Stimulated activated CD4-positive, alpha-beta T cell treated with anti-CD3 and anti-CD28 coated beads, TNF-alpha, amount 100 ng/mL, for 1 hour (primary cell): ENCODE results near the gene SRXN1.

Experiments
- DNase-seq, 3 donors: peaks; one replicate each; pipeline ENCODE4 v3.0.0-alpha.2; 2020; ENCODE audit warnings: low read depth in 3 of 3, low spot score in 1 of 3

The SRXN1 gene

GRCh38 chr20:637559-637958, 15.4 kb downstream of the SRXN1 start:
- DNase-seq = no peak

- no peak for DNase-seq
Measured at GRCh38 chr20:635893-636338, 17.1 kb downstream of the SRXN1 start.

GRCh38 chr20:635028-635892, 17.7 kb downstream of the SRXN1 start:
- no peak for DNase-seq

GRCh38 chr20:634148-634925, 18.7 kb downstream of the SRXN1 start:
- DNase-seq = no peak

GRCh38 chr20:631101-631500, 21.9 kb downstream of the SRXN1 start:
- no peak for DNase-seq

- DNase-seq = no peak
Measured at GRCh38 chr20:626579-626978, 26.4 kb downstream of the SRXN1 start.

GRCh38 chr20:625360-625932, 27.6 kb downstream of the SRXN1 start:
- DNase-seq = no peak

GRCh38 chr20:623704-624103, 29.3 kb downstream of the SRXN1 start:
- no peak for DNase-seq

GRCh38 chr20:623021-623420, 30.0 kb downstream of the SRXN1 start:
- no peak for DNase-seq

GRCh38 chr20:622161-622560, 30.8 kb downstream of the SRXN1 start:
- DNase-seq = no peak

GRCh38 chr20:621125-621756, 31.8 kb downstream of the SRXN1 start:
- DNase-seq = no peak

GRCh38 chr20:620246-620645, 32.8 kb downstream of the SRXN1 start:
- no peak for DNase-seq

- no peak for DNase-seq
Measured at GRCh38 chr20:618980-619379, 34.0 kb downstream of the SRXN1 start.

- no peak for DNase-seq
Measured at GRCh38 chr20:617934-618690, 34.9 kb downstream of the SRXN1 start.

GRCh38 chr20:615514-615913, 37.5 kb downstream of the SRXN1 start:
- no peak for DNase-seq

GRCh38 chr20:611843-612185, 41.2 kb downstream of the SRXN1 start:
- no peak for DNase-seq

GRCh38 chr20:611047-611842, 41.8 kb downstream of the SRXN1 start:
- no peak for DNase-seq

GRCh38 chr20:610130-611046, 42.6 kb downstream of the SRXN1 start, which contains the start of gene TCF15:
TSS of gene TCF15 (minus strand) at chr20:610309. CDS start at chr20:610237, 72 bp downstream.
- peak in 1 of 3 donors; percentile 6 for DNase-seq
